ENCODE measurements around the gene RBKS. TPM values are rescaled to one million over a fixed set of nuclear protein-coding genes. Genes with fewer than 3 reads are reported as not detected.
A peak's percentile ranks its signal among the peaks of the same experiment; 100 is the strongest.

RBKS gene
- total and polyA plus RNA-seq, 10 donors = 1.00 to 5.1 (median 2.6) TPM

DNA sequence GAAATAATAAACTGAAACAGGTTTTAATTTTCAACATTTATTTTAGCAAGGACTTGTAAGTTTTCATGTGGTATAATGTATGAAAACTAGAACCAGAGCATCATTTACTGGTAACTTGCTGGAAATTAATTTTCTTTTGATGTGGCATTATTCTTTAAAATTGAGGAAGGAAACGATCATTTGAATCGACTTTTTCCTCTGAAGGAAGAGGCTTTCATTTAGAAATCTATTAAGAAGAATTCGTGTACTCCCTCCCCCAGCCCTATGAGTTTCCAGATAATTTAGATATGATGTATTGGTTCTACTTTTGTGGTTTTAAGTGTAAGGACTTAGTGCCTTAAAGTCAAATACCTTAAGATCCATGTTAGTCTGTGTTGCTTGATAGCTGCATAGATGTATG, 2.8 kb upstream of the RBKS start:
- Histone ChIP-seq H3K27me3 (replicated peaks in 1 of 7) (no peaks in the 10 kb centered on the region), H3K27ac (peak overlapping the region in 2 of 8 donors; percentile 97 to 99), H3K4me1 (peaks cover 12 to 70% (median 55%) of the 10 kb centered on the region in 6 donors), H3K9me3 (no peaks in the 10 kb centered on the region), H3K36me3 (peaks cover 0 to 35% (median 14%) of the 10 kb centered on the region in 6 donors), H3K4me3 (no peak overlapping the region)
- WGBS, 5 donors = 4 to 9% (median 7%) methylated on average over 3 of the region's 3 CpGs
- DNase-seq = no peak
- intact Hi-C loops (cut with DNase I; ENCODE audit: low total_unique reads) = loop anchor here (10.0 kb wide), 1 partner anchor 118 kb away; the partner anchor contains the start of gene MRPL33
- TF ChIP-seq CTCF (IDR thresholded peaks at IDR 0.05 in 8 of 11, conservative IDR thresholded peaks at IDR 0.05 in 3 of 11) (no peak), POLR2A (IDR thresholded peaks at IDR 0.05) (no peak), POLR2AphosphoS5 (IDR thresholded peaks at IDR 0.05) (no peak)

DNA sequence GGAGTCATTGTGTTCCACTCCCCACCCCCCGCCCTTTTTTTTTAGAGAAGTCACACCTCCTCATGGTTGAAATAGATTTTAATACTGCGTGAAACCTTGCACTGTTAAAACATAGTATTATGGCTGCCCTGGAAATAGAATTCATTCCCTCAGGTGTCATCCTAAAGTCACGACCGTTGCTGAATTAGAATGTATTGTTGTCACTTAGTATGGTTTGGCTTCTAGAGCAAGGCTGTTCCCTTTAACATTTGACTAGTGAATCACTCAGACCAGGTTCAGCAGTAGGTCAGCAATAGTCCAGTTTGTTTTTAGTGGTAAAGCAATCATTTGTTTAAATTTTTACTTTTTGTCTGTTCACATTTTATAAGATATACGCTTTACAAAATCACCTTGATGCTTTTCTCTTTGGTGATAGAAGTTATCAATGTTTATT, 1.5 kb upstream of the RBKS start:
- no peaks in the 10 kb centered on the region for H3K27me3 ChIP-seq (replicated peaks in 1 of 7)
- H3K9me3 ChIP-seq = no peaks in the 10 kb centered on the region
- no peak for TF ChIP-seq POLR2A (IDR thresholded peaks at IDR 0.05)
- TF ChIP-seq CTCF (IDR thresholded peaks at IDR 0.05 in 8 of 11, conservative IDR thresholded peaks at IDR 0.05 in 3 of 11) = no peak
- TF ChIP-seq POLR2AphosphoS5 (IDR thresholded peaks at IDR 0.05) = no peak
- WGBS, 5 donors = 80 to 87% (median 84%) methylated on average over 5 of the region's 5 CpGs
- peak overlapping the region; percentile 97 to 99 (median 98) for H3K27ac ChIP-seq
- H3K4me1 ChIP-seq = peaks cover 6 to 61% (median 48%) of the 10 kb centered on the region in 6 donors
- peak overlapping the region in 4 of 8 donors; percentile 73 to 91 (median 78) for H3K4me3 ChIP-seq
- no peak for DNase-seq
- intact Hi-C loops (cut with DNase I; ENCODE audit: low total_unique reads) = loop anchor here (10.0 kb wide), 1 partner anchor 117 kb away; the partner anchor contains the start of gene MRPL33
- peaks cover 0 to 24% (median 11%) of the 10 kb centered on the region in 6 donors for H3K36me3 ChIP-seq

DNA sequence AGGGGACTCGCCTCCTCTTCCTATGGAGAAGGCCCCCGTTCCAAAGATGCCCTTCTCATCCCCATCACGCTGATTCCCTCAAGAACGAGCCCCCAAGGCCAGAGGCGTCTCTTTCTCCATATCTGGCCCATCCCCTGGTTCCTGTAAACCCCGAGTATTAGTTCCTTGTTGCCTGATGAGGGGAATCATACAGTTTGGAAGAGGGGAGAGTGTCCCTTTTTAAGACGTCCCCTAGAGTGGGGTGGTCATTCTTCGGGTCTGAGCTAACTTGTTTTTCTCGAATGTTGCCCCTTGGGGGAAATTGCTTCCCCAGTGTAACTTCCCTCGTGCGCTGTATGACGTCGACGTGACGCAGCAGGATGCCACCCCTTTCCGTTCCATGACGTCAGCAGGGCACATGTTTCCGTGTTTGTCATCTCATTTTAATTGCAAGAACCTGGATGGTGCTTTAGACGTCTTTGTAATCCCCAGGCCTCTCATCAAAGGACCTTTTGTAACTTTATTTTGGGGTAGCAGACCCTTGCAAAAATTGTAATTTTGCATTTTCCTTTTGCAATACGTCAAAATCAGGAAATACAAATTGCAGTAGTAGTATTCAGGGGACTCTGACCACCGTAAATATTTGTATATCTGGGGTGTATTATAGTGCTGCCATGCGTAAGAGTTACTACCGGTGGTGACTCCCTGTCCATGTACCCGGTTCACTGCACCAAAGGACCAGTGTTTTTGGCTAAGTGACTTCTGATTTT, 911 bp upstream of the RBKS start:
- peak; percentile 90 for DNase-seq
- WGBS, 5 donors = 13 to 16% (median 15%) methylated on average over 24 of the region's 24 CpGs
- H3K36me3 ChIP-seq = peaks cover 0 to 19% (median 5%) of the 10 kb centered on the region in 6 donors
- H3K9me3 ChIP-seq = no peaks in the 10 kb centered on the region
- H3K27me3 ChIP-seq (replicated peaks in 1 of 7) = no peaks in the 10 kb centered on the region
- peaks cover 6 to 59% (median 48%) of the 10 kb centered on the region in 6 donors for H3K4me1 ChIP-seq
- peak overlapping the region; percentile 66 to 91 (median 76) for H3K4me3 ChIP-seq
- peak overlapping the region; percentile 97 to 99 (median 98) for H3K27ac ChIP-seq
- TF ChIP-seq POLR2AphosphoS5 (IDR thresholded peaks at IDR 0.05) (peak in 1 of 3 donors; percentile 82), CTCF (IDR thresholded peaks at IDR 0.05 in 8 of 11, conservative IDR thresholded peaks at IDR 0.05 in 3 of 11) (no peak)
- intact Hi-C loops (cut with DNase I; ENCODE audit: low total_unique reads) = loop anchor here (10.0 kb wide), 1 partner anchor 116 kb away; the partner anchor contains the start of gene MRPL33

GRCh38 chr2:27889774-27890145, 427 bp downstream of the RBKS start:
- H3K4me3 ChIP-seq = peak overlapping the region; percentile 66 to 91 (median 76)
- H3K4me1 ChIP-seq = peaks cover 6 to 59% (median 48%) of the 10 kb centered on the region in 6 donors
- WGBS, 5 donors = 14 to 30% (median 19%) methylated on average over 9 to 10 of the region's 10 CpGs
- H3K9me3 ChIP-seq = no peaks in the 10 kb centered on the region
- H3K27ac ChIP-seq = peak overlapping the region; percentile 97 to 99 (median 98)
- DNase-seq = no peak
- intact Hi-C loops (cut with DNase I; ENCODE audit: low total_unique reads) = loop anchor here (10.0 kb wide), 1 partner anchor 115 kb away; the partner anchor contains the start of gene MRPL33
- no peaks in the 10 kb centered on the region for H3K27me3 ChIP-seq (replicated peaks in 1 of 7)
- TF ChIP-seq POLR2AphosphoS5 (IDR thresholded peaks at IDR 0.05) = no peak
- no peak for TF ChIP-seq POLR2A (IDR thresholded peaks at IDR 0.05)
- TF ChIP-seq CTCF (IDR thresholded peaks at IDR 0.05 in 8 of 11, conservative IDR thresholded peaks at IDR 0.05 in 3 of 11) = no peak
- peaks cover 0 to 5% (median 0%) of the 10 kb centered on the region in 6 donors for H3K36me3 ChIP-seq

Measured in spleen (tissue), 11 donors.